Measurements from ENCODE around the gene FARP1.

FARP1 gene

GRCh38 chr13:98486412-98486811 lies 343.5 kb downstream of the FARP1 start:
- FAIRE-seq (no peak), DNase-seq (ENCODE audit: insufficient read length, low spot score) (no peak)
- TF ChIP-seq CTCF (IDR thresholded peaks at IDR 0.05; ENCODE audit: insufficient read depth, missing control alignments), result no peak

DNA sequence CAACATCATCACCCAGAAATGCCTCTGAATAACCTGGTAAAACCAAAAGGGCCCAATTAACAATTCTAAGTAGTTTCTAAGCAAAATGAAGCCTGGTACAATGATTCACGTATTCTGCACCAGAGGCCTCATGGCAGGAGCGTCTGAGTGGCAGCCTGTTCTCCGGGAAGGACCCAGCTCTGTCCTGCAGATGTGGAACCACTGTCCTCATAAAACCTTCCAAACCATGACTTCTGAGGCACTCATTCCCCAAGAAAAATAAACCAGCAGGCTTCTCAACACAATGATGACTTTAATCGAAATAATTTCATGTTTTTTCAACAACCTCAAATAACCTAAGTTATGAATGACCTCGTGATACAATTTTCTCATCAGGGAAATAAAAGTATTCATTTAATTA lies 344.1 kb downstream of the FARP1 start:
- DNase-seq (ENCODE audit: insufficient read length, low spot score) (no peak), FAIRE-seq (no peak)
- no peak for TF ChIP-seq CTCF (IDR thresholded peaks at IDR 0.05; ENCODE audit: insufficient read depth, missing control alignments)

GRCh38 chr13:98487522-98487921 lies 344.6 kb downstream of the FARP1 start:
- FAIRE-seq (no peak), DNase-seq (ENCODE audit: insufficient read length, low spot score) (no peak)
- no peak for TF ChIP-seq CTCF (IDR thresholded peaks at IDR 0.05; ENCODE audit: insufficient read depth, missing control alignments)

- TF ChIP-seq CTCF (IDR thresholded peaks at IDR 0.05; ENCODE audit: insufficient read depth, missing control alignments), result no peak
- FAIRE-seq (no peak), DNase-seq (ENCODE audit: insufficient read length, low spot score) (no peak)
These were observed 345.8 kb downstream of the FARP1 start for GRCh38 chr13:98488736-98489135.

GRCh38 chr13:98489446-98490194 lies 346.7 kb downstream of the FARP1 start:
- TF ChIP-seq CTCF (IDR thresholded peaks at IDR 0.05; ENCODE audit: insufficient read depth, missing control alignments), result no peak
- no peak for DNase-seq (ENCODE audit: insufficient read length, low spot score)
- FAIRE-seq, result no peak

DNA sequence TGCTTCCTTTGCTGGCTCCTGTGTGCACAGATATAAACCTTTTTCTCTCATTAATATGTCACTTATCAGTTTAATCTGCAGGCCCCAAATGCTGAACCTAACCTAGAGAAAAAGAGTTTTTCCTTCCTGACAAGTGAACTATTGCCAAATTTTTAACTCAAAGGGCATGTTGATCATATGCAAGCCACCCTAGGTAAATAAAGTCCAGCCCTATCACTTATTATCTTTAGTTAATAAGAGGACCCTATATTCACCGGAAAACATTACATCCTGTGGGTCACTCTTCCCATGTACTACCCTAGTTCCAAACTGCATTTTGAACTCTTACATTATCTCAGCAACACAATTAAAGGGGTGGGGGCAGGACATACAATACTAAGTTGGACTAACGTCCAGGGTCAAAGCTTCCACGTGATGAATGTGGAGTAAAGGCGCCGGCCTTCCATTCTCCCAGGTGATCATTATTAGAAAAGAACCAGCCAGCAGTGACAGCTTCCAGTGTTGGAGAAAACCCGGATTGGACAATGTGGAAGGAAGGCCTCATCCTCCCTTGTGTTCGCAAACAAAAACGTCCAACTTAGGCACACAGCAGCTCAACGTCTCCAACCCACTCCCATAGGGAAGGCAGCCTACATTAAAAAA lies 347.4 kb downstream of the FARP1 start:
- TF ChIP-seq CTCF (IDR thresholded peaks at IDR 0.05; ENCODE audit: insufficient read depth, missing control alignments), result no peak
- FAIRE-seq (no peak), DNase-seq (ENCODE audit: insufficient read length, low spot score) (no peak)

GRCh38 chr13:98490866-98491265 lies 348.0 kb downstream of the FARP1 start:
- DNase-seq (ENCODE audit: insufficient read length, low spot score) (no peak), FAIRE-seq (no peak)
- no peak for TF ChIP-seq CTCF (IDR thresholded peaks at IDR 0.05; ENCODE audit: insufficient read depth, missing control alignments)
